ENCODE measurements around the gene ZNF597. TPM values are rescaled to one million over a fixed set of nuclear protein-coding genes. Genes with fewer than 3 reads are reported as not detected.

ZNF597 gene
- 2.0 TPM for polyA plus RNA-seq (2012; ENCODE audit: missing spikeins)

GRCh38 chr16:3443108-3444031 is at the start of gene ZNF597, which contains the start of gene NAA60:
Gene ZNF597 (minus strand): TSS chr16:3443504. CDS start chr16:3443153, 351 bp downstream.
Gene NAA60 (plus strand): TSS chr16:3443680. CDS start chr16:3476228, 32,548 bp downstream.
- peak; percentile 92 for TF ChIP-seq TAF1 (IDR thresholded peaks at IDR 0.05; ENCODE audit: borderline replicate concordance, low read depth, low read length)
- TF ChIP-seq POLR2AphosphoS5 (IDR thresholded peaks at IDR 0.05; ENCODE audit: low read depth, low read length): peak; percentile 34; the same call in 1 of the 2 replicates
- peak; percentile 77 for TF ChIP-seq POLR2A (IDR thresholded peaks at IDR 0.05; ENCODE audit: low read depth, low read length)
- FAIRE-seq: peak; percentile 87
- peak; percentile 65 for DNase-seq (ENCODE audit: insufficient read length)

DNA sequence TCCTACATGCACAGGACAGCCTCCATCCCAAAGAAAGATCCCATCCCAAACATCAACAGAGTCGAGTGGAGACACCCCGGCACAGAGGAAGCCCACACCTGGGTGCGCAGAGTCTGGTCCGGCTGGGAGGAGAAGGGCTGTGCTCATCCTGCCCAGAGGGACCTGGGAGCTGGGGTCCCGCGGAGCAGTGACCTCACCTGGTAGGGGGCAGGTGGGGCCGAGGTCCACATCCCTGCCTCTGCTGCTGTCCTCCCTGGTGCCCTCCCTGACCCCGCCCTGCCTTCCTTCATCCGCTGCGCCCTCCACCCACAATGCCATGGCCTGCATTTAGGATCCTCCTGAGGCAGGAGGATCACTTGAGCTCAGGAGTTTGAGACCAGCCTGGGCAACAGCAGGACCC is 49.1 kb upstream of the ZNF597 start:
- no peak for FAIRE-seq
- no peak for TF ChIP-seq TAF1 (IDR thresholded peaks at IDR 0.05; ENCODE audit: borderline replicate concordance, low read depth, low read length)
- no peak for TF ChIP-seq POLR2AphosphoS5 (IDR thresholded peaks at IDR 0.05; ENCODE audit: low read depth, low read length)
- DNase-seq (ENCODE audit: insufficient read length): no peak

DNA sequence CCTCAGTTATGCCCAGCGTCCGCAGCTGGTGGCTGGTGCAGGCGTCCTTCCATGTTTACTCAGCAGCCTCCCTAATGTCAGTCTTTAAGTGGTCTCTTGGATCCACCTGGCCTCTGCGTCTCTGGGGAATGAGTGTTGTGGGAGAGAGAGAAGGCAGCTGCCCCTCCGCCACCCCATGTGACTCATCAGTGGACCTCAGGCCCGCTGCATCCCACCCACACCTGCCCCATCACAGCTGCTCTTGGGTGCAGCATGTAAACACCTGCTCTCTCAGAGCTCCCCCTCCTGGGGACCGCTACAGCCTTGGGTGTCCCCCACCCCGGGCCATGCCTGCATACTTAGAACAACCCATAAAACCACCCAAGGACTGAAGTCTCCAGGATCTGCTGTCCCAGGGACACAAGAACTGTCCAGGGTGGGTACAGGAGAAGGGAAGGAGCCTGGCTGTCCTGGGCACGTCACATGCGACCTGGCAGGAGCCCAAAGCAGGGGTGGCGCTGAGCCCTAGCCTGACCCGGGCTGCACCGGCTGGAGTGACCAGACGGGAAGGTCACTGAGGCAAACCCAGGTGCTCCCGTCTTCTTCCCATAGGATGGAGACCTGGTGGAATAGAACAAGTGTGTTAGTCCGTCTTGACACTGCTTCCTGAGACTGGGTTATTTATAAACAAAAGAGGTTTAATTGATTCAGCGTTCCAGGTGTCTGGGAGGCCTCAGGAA is 47.8 kb upstream of the ZNF597 start:
- no peak for DNase-seq (ENCODE audit: insufficient read length)
- FAIRE-seq: no peak
- TF ChIP-seq POLR2A (IDR thresholded peaks at IDR 0.05; ENCODE audit: low read depth, low read length) (no peak), TAF1 (IDR thresholded peaks at IDR 0.05; ENCODE audit: borderline replicate concordance, low read depth, low read length) (no peak), POLR2AphosphoS5 (IDR thresholded peaks at IDR 0.05; ENCODE audit: low read depth, low read length) (no peak)

DNA sequence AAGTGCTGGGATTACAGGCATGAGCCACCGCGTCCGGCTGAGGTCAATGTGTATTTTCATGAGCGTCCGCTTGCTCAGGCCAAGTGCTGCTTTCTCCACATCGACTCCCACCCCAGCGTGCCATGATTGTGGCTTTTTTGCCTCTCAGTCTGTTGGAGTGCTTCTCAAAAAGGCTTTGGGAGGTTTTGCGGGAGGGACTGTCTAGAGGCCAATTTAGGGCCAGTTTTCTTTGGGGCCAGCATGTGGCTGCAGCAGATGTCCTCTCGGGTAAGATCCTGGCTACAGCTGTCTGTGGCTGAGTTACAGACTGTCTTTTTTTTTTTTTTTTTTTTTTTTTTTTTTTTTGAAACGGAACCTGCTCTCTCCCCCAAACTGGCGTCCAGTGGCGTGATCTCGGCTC is 45.5 kb upstream of the ZNF597 start:
- FAIRE-seq (no peak), DNase-seq (ENCODE audit: insufficient read length) (no peak)
- no peak for TF ChIP-seq POLR2A (IDR thresholded peaks at IDR 0.05; ENCODE audit: low read depth, low read length)
- no peak for TF ChIP-seq POLR2AphosphoS5 (IDR thresholded peaks at IDR 0.05; ENCODE audit: low read depth, low read length)
- no peak for TF ChIP-seq TAF1 (IDR thresholded peaks at IDR 0.05; ENCODE audit: borderline replicate concordance, low read depth, low read length)

GRCh38 chr16:3487521-3488410 is 44.5 kb upstream of the ZNF597 start:
- no peak for DNase-seq (ENCODE audit: insufficient read length)
- TF ChIP-seq POLR2AphosphoS5 (IDR thresholded peaks at IDR 0.05; ENCODE audit: low read depth, low read length) (no peak; the same call in 1 of the 2 replicates), TAF1 (IDR thresholded peaks at IDR 0.05; ENCODE audit: borderline replicate concordance, low read depth, low read length) (no peak), POLR2A (IDR thresholded peaks at IDR 0.05; ENCODE audit: low read depth, low read length) (no peak)
- no peak for FAIRE-seq

DNA sequence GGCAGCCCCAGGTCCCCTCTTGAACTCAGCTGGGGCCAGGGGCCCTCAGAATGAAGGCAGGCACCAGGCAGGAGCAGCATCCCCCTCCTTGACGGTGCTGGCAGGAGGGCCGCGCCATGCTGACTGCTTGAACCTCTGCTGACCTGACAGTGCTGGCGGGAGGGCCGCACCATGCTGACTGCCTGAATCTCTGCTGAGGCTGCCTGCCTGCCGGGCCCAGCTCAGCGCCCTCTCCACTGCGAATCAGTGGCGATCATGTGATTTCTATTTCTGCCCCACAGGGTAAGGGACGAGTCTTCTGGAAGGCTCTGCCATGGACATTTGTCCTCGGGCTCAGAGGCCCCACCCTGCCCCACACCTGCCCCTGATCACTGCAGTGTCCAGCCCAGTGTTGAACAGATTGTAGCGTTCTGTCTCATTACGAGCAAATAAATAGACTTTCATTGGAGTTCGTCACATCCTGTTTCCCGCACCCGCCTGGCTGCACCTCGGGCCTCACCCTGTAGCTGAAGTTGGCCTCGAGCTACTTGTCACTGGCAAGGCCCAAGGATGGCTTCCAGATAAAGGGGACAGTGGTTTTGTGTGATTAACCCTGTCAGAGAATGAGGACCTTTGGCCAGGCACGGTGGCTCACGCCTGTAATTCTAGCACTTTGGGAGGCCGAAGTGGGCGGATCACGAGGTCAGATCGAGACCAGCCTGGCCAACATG is 43.4 kb upstream of the ZNF597 start:
- FAIRE-seq (no peak), DNase-seq (ENCODE audit: insufficient read length) (no peak)
- TF ChIP-seq POLR2A (IDR thresholded peaks at IDR 0.05; ENCODE audit: low read depth, low read length): no peak
- TF ChIP-seq TAF1 (IDR thresholded peaks at IDR 0.05; ENCODE audit: borderline replicate concordance, low read depth, low read length): no peak
- TF ChIP-seq POLR2AphosphoS5 (IDR thresholded peaks at IDR 0.05; ENCODE audit: low read depth, low read length): no peak

- TF ChIP-seq TAF1 (IDR thresholded peaks at IDR 0.05; ENCODE audit: borderline replicate concordance, low read depth, low read length): no peak
- no peak for TF ChIP-seq POLR2A (IDR thresholded peaks at IDR 0.05; ENCODE audit: low read depth, low read length)
- TF ChIP-seq POLR2AphosphoS5 (IDR thresholded peaks at IDR 0.05; ENCODE audit: low read depth, low read length): no peak; the same call in 1 of the 2 replicates
- DNase-seq (ENCODE audit: insufficient read length) (no peak), FAIRE-seq (no peak)
These were observed 42.7 kb upstream of the ZNF597 start for GRCh38 chr16:3485821-3486505.

DNA sequence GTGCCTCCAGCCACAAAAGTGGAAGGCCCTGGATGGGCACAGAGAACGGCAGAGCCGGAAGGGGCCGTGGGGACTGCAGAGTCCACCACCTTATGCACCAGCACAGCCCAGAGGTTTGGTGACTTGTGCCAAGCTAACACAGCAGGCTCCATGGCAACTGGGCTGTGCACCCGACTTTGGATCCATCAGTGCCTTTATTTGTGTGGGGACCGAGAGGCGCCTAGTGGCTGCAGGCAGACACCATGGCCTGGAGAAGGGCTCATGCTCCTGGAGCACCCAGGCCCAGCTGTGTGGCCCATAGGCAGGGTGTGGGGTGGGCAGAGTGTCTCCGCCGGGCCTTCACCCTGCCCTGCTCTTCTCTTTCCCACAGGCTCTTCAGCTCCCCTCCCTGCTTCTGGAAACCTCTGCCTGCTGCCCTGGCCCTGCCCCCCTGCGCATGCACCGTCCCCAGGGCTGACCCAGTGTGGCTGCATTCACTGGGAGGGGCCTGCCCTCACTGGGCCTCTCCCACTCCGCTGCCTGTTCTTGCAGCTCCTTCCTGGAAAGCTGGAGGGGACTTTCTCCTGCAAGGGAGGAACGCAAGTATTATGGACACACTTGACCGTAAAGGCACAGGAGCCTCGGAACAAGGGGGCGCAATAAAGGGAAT is 41.9 kb upstream of the ZNF597 start:
- TF ChIP-seq POLR2A (IDR thresholded peaks at IDR 0.05; ENCODE audit: low read depth, low read length): no peak
- TF ChIP-seq POLR2AphosphoS5 (IDR thresholded peaks at IDR 0.05; ENCODE audit: low read depth, low read length): no peak
- no peak for TF ChIP-seq TAF1 (IDR thresholded peaks at IDR 0.05; ENCODE audit: borderline replicate concordance, low read depth, low read length)
- DNase-seq (ENCODE audit: insufficient read length) (no peak), FAIRE-seq (no peak)

GRCh38 chr16:3484318-3485096 is 41.2 kb upstream of the ZNF597 start:
- DNase-seq (ENCODE audit: insufficient read length) (no peak), FAIRE-seq (no peak)
- TF ChIP-seq POLR2AphosphoS5 (IDR thresholded peaks at IDR 0.05; ENCODE audit: low read depth, low read length) (no peak), POLR2A (IDR thresholded peaks at IDR 0.05; ENCODE audit: low read depth, low read length) (no peak), TAF1 (IDR thresholded peaks at IDR 0.05; ENCODE audit: borderline replicate concordance, low read depth, low read length) (no peak)
